K562 (cell line): ENCODE measurements around the gene DUSP28. TPM values are rescaled to one million over a fixed set of nuclear protein-coding genes. Genes with fewer than 3 reads are reported as not detected.

Experiments
- ATAC-seq: fragments of 200-7000 bp; cut with Tn5 transposase; 3 replicates; pipeline ENCODE4 v1.9.1; 2020; ENCODE audit warnings: moderate library complexity
- BruUV-seq: library from RNA; stranded (reverse); fragments of 400-500 nt; replicated peaks from 2 replicates; lab custom pipeline; 2021; lab: Mats Ljungman, UMichigan
- CTCF ChIA-PET: fragments of 300-600 bp; formaldehyde crosslinking; extraction: SDS; loops from one replicate; lab custom pipeline; 2021; ENCODE audit warnings: low intra/inter-chr PET ratio; lab: Yijun Ruan, JAX
- POLR2A ChIA-PET: fragments of 300-600, 350-650 bp; sonication (Branson Sonifier 250); formaldehyde crosslinking; extraction: SDS; loops from one replicate; lab custom pipeline; 2021; ENCODE audit warnings: antibody characterized with exemption, inconsistent platforms; lab: Yijun Ruan, JAX
- DNase-seq, 4 experiments: peaks; one replicate each; pipeline versions ENCODE4 v3.0.0 to v3.0.0-alpha.2; 2011 to 2018; ENCODE audit warnings: low spot score in 3 of 4, mixed read lengths in 3 of 4; ENCODE audit errors: extremely low read depth in 1 of 4
- FAIRE-seq: peaks from 2 replicates; lab custom pipeline; 2011; peaks lifted over from hg19 to GRCh38; lab: Jason Lieb, UNC
- H2AFZ ChIP-seq: 2 replicates; pipeline ENCODE4 v1.6.0; 2011; ENCODE audit warnings: low read depth, low read length, control low read depth, inconsistent platforms
- H3K27ac ChIP-seq: fragments of 200-600 bp; 3 replicates; pipeline ENCODE4 v1.8.0; 2011; ENCODE audit warnings: low read depth, mild to moderate bottlenecking, control low read depth, inconsistent platforms, low read length, moderate library complexity, mixed read lengths; ENCODE audit errors: extremely low read depth
- H3K27me3 ChIP-seq, 2 experiments: fragments of 300-600 bp in 1 of 2; 2 replicates in 1 of 2; 3 replicates in 1 of 2; pipeline versions ENCODE4 v1.6.0 to v1.8.0; 2011; ENCODE audit warnings: inconsistent platforms in 2 of 2, low read length in 2 of 2, mild to moderate bottlenecking in 1 of 2, mixed read lengths in 1 of 2, moderate library complexity in 1 of 2; ENCODE audit not compliant: control insufficient read depth in 2 of 2, insufficient read depth in 2 of 2
- H3K36me3 ChIP-seq: fragments of 300-600 bp; 3 replicates; pipeline ENCODE4 v1.8.0; 2011; ENCODE audit warnings: mild to moderate bottlenecking, low read length, inconsistent platforms; ENCODE audit not compliant: control insufficient read depth, insufficient read depth
- H3K4me1 ChIP-seq, 2 experiments: fragments of 200-600 bp in 1 of 2; replicated peaks in 1 of 2; 2 replicates in 1 of 2; 3 replicates in 1 of 2; pipeline versions ENCODE4 v1.5.1 to v1.8.0; 2011; ENCODE audit warnings: inconsistent platforms in 2 of 2, low read length in 2 of 2, mild to moderate bottlenecking in 1 of 2, mixed read lengths in 1 of 2, moderate library complexity in 1 of 2; ENCODE audit not compliant: control insufficient read depth in 2 of 2, insufficient read depth in 2 of 2
- H3K4me2 ChIP-seq: 2 replicates; pipeline ENCODE4 v1.6.1; 2011; ENCODE audit warnings: low read length, control low read depth, inconsistent platforms, mixed read lengths; ENCODE audit not compliant: insufficient read depth
- H3K4me3 ChIP-seq: fragments of 200-600 bp; sonication (generic), shearing (Covaris generic); 2 replicates; pipeline ENCODE4 v1.5.1; 2016; ENCODE audit warnings: control low read depth, inconsistent platforms
- H3K79me2 ChIP-seq: fragments of 200-600 bp; 3 replicates; pipeline ENCODE4 v1.8.0; 2011; ENCODE audit warnings: low read length, inconsistent platforms; ENCODE audit not compliant: control insufficient read depth, insufficient read depth
- H3K9ac ChIP-seq, 2 experiments: 2 replicates each; pipeline versions ENCODE4 v1.6.0 to v1.6.1; 2011; ENCODE audit warnings: low read depth in 2 of 2, low read length in 2 of 2, control low read depth in 1 of 2, inconsistent platforms in 1 of 2, mild to moderate bottlenecking in 1 of 2, mixed read lengths in 1 of 2; ENCODE audit not compliant: insufficient read depth in 1 of 2
- H3K9me1 ChIP-seq: one replicate; pipeline ENCODE4 v1.6.0; 2011; ENCODE audit warnings: inconsistent platforms, mild to moderate bottlenecking, low read length, moderate library complexity; ENCODE audit not compliant: control insufficient read depth, insufficient read depth
- H3K9me3 ChIP-seq: replicated peaks from 2 replicates; pipeline ENCODE4 v1.5.1; 2011; ENCODE audit warnings: low read depth, low read length, inconsistent platforms; ENCODE audit not compliant: control insufficient read depth, insufficient read depth
- H4K20me1 ChIP-seq: replicated peaks from 2 replicates; pipeline ENCODE4 v1.6.1; 2011; ENCODE audit warnings: low read length, inconsistent platforms, mixed read lengths; ENCODE audit not compliant: control insufficient read depth, insufficient read depth
- CCAR2 ChIP-seq: fragments of 200-400 bp; formaldehyde crosslinking; IDR thresholded peaks from 2 replicates; pipeline ENCODE4 v1.6.1; 2017; ENCODE audit warnings: mild to moderate bottlenecking, low read depth, low read length
- EGR1 ChIP-seq: fragments of 450-650 bp; conservative IDR thresholded peaks from 2 replicates; pipeline ENCODE4 v1.6.1; 2017; ENCODE audit warnings: mild to moderate bottlenecking
- EP400 ChIP-seq: fragments of 450-650 bp; IDR thresholded peaks from 2 replicates; pipeline ENCODE4 v1.6.1; 2017; ENCODE audit warnings: antibody characterized with exemption, mild to moderate bottlenecking, moderate library complexity
- FIP1L1 ChIP-seq: fragments of 200-400 bp; formaldehyde crosslinking; IDR thresholded peaks from 2 replicates; pipeline ENCODE4 v1.6.1; 2018; ENCODE audit warnings: mild to moderate bottlenecking, low read depth, low read length; ENCODE audit not compliant: poor library complexity, severe bottlenecking
- MXI1 ChIP-seq: IDR thresholded peaks from 2 replicates; pipeline ENCODE4 v1.6.1; 2011; ENCODE audit warnings: low read depth, mild to moderate bottlenecking, improper control_type of control experiment, low read length
- NFIC ChIP-seq: fragments of 450-650 bp; IDR thresholded peaks from 2 replicates; pipeline ENCODE4 v1.6.1; 2017; ENCODE audit warnings: mild to moderate bottlenecking, inconsistent platforms
- NFRKB ChIP-seq: fragments of 450-650 bp; IDR thresholded peaks from 2 replicates; pipeline ENCODE4 v1.6.1; 2016; ENCODE audit warnings: low read depth
- SIRT6 ChIP-seq: IDR thresholded peaks from one replicate; pipeline ENCODE4 v1.6.1; 2012; ENCODE audit warnings: low read depth, mild to moderate bottlenecking, control low read depth, inconsistent platforms, low read length, moderate library complexity
- ZNF174 ChIP-seq: fragments of 250-450 bp; sonication (Bioruptor Pico); IDR thresholded peaks from 2 replicates; pipeline ENCODE4 v1.4.0; 2020; ENCODE audit warnings: mild to moderate bottlenecking
- ZNF395 ChIP-seq: fragments of 200-800 bp; sonication (Bioruptor generic); IDR thresholded peaks from 2 replicates; pipeline ENCODE4 v1.6.1; 2017; ENCODE audit warnings: missing genetic modification characterization, missing compliant biosample characterization
- ZNF518B ChIP-seq: fragments of 250-450 bp; sonication (Bioruptor Pico); IDR thresholded peaks from 2 replicates; pipeline ENCODE4 v1.5.0; 2021; ENCODE audit warnings: mild to moderate bottlenecking, moderate library complexity
- ZNF592 ChIP-seq: fragments of 450-650 bp; IDR thresholded peaks from 2 replicates; pipeline ENCODE4 v1.6.1; 2017; ENCODE audit warnings: antibody characterized with exemption, mild to moderate bottlenecking
- ZNF77 ChIP-seq: fragments of 250-450 bp; sonication (Bioruptor Pico); IDR thresholded peaks from 2 replicates; pipeline ENCODE4 v1.5.0; 2020
- WGBS: fragments of 100-300 bp; shearing (Covaris generic); methylation state at CpG from one replicate; pipeline ENCODE4 v1.1.6; 2016; ENCODE audit warnings: low coverage, mixed read lengths; ENCODE audit not compliant: insufficient coverage; ENCODE audit errors: missing lambda C conversion rate; 5-methylcytosine and 5-hydroxymethylcytosine counted together
- in situ Hi-C: fragments of 300-500 bp; cut with MboI; formaldehyde crosslinking; loops from 4 replicates; pipeline ENCODE4 v1.15.0; 2018; ENCODE audit warnings: inconsistent platforms, mixed read lengths
- intact Hi-C: fragments of 100-400 bp; cut with micrococcal nuclease; formaldehyde crosslinking; loops from 2 replicates; pipeline ENCODE4 v1.14.2; 2022
- polyA plus RNA-seq, 8 experiments: library from polyadenylated mRNA; depleted of rRNA in 4 of 8; stranded (reverse) in 5 of 8; unstranded in 3 of 8; fragments of >200 nt; fragmentation: Nextera tagmentation in 2 of 8; fragmentation: Illumina TruSeq in 1 of 8; extraction: Ambion mirVana in 2 of 8; extraction: Trizol in 1 of 8; gene quantifications; 2 replicates each; pipeline versions ENCODE4 v1.2.1 to v1.2.3, GENCODE V29; 2011 to 2014; ENCODE audit warnings: inconsistent platforms in 1 of 8, missing spikeins in 1 of 8
- total RNA-seq, 7 experiments: library from RNA; depleted of rRNA in 6 of 7; stranded (reverse); fragments of >200 nt in 6 of 7; fragmentation: Illumina TruSeq in 2 of 7; extraction: Trizol in 2 of 7; gene quantifications; 2 replicates each; pipeline versions ENCODE4 v1.2.1 to v1.2.3, GENCODE V29; 2011 to 2021; ENCODE audit warnings: low replicate concordance in 1 of 7

DUSP28 gene
- total and polyA plus RNA-seq, 9 of the 15 experiments (the other 6 are each of a cell fraction or from before 2014, with no cell fraction given) = 2.8 to 8.1 (median 4.2) TPM

- Histone ChIP-seq H3K36me3 (peaks cover 31% of the 10 kb centered on the region; the same call in 2 of the 3 replicates), H3K27me3 (no peaks in the 10 kb centered on the region), H2AFZ (no peak overlapping the region), H3K4me2 (peak overlapping the region; percentile 93), H3K4me1 (peaks cover 21 to 54% of the 10 kb centered on the region in 2 experiments), H3K79me2 (peaks cover 45% of the 10 kb centered on the region), H3K9ac (peak overlapping the region; percentile 63 to 82; a peak in 2 of 4 replicates), H3K9me3 (no peaks in the 10 kb centered on the region), H3K9me1 (no peaks in the 10 kb centered on the region), H4K20me1 (no peaks in the 10 kb centered on the region; the same call in 1 of the 2 replicates), H3K27ac (no peak overlapping the region), H3K4me3 (peak overlapping the region; percentile 92; the same call in 1 of the 2 replicates)
- TSS peak; percentile 52 for BruUV-seq
- in situ Hi-C loops (no loop called here), intact Hi-C loops (no loop called here)
- CTCF ChIA-PET = no interaction called here
- FAIRE-seq (no peak), ATAC-seq (no peak), DNase-seq (no peak)
- POLR2A ChIA-PET = interaction anchor here (1.4 to 2.2 kb wide), 2 partner anchors 8 to 23 kb away, joined by 4 to 26 read pairs; no protein-coding TSS in a partner anchor
- 59% methylated on average over 7 of the region's 10 CpGs for WGBS
- TF ChIP-seq NFIC = no peak
- TF ChIP-seq MXI1 = no peak
- TF ChIP-seq SIRT6 = no peak
- TF ChIP-seq FIP1L1 = no peak
- no peak for TF ChIP-seq EGR1
- no peak for TF ChIP-seq EP400
- no peak for TF ChIP-seq CCAR2
- TF ChIP-seq ZNF174 (CRISPR knock-in tag) = no peak
- no peak for TF ChIP-seq ZNF77
- TF ChIP-seq ZNF592 = no peak
- no peak for TF ChIP-seq NFRKB
- TF ChIP-seq ZNF518B (CRISPR knock-in tag) = no peak
- TF ChIP-seq ZNF395 = no peak
Observed at GRCh38 chr2:240588006-240588655, 28.0 kb downstream of the DUSP28 start.
